Activated naive CD8-positive, alpha-beta T cell treated with anti-CD3 and anti-CD28 coated beads, Interleukin-2, amount 10 ng/mL, durations not matched to agents 7 days and 5 days (primary cell): ENCODE data around the gene STK40. TPM values are rescaled to one million over a fixed set of nuclear protein-coding genes. Genes with fewer than 3 reads are reported as not detected.
A peak's percentile ranks its signal among the peaks of the same experiment; 100 is the strongest.

Experiments used
- ATAC-seq: fragments of 150-1000 bp; cut with Tn5 transposase; one replicate; pipeline ENCODE4 v1.10.0; 2021; ENCODE audit warnings: low read depth, moderate library complexity
- POLR2A ChIA-PET: fragments of 350-600 bp; sonication (Branson Sonifier 250); formaldehyde crosslinking; loops from one replicate; lab custom pipeline; 2021; ENCODE audit warnings: antibody characterized with exemption; lab: Charles Lee
- DNase-seq: peaks from one replicate; pipeline ENCODE4 v3.0.0; 2021
- H3K27ac Mint-ChIP-seq: one replicate; pipeline ENCODE4 v1.8.0; 2022; ENCODE audit warnings: mild to moderate bottlenecking, mixed read lengths
- H3K27me3 Mint-ChIP-seq: one replicate; pipeline ENCODE4 v1.8.0; 2022; ENCODE audit warnings: mild to moderate bottlenecking, moderate library complexity, mixed read lengths
- H3K36me3 Mint-ChIP-seq: one replicate; pipeline ENCODE4 v1.8.0; 2021; ENCODE audit warnings: mild to moderate bottlenecking, mixed read lengths
- H3K4me1 Mint-ChIP-seq: one replicate; pipeline ENCODE4 v1.8.0; 2021; ENCODE audit warnings: mixed read lengths
- H3K4me3 Mint-ChIP-seq: one replicate; pipeline ENCODE4 v1.8.0; 2022; ENCODE audit warnings: mild to moderate bottlenecking, moderate library complexity, mixed read lengths
- H3K9me3 Mint-ChIP-seq: one replicate; pipeline ENCODE4 v1.8.0; 2021; ENCODE audit warnings: mixed read lengths
- total RNA-seq, 2 experiments: library from RNA; stranded (reverse); gene quantifications; one replicate each; pipeline ENCODE4 v1.2.3, GENCODE V29; 2021

Gene STK40
- total RNA-seq, 2 experiments from 2014 or later, result 59.5 to 64.7 TPM

- Mint-ChIP-seq H3K27me3 (no peaks in the 10 kb centered on the region), H3K4me3 (no peak overlapping the region), H3K36me3 (peaks cover 16% of the 10 kb centered on the region), H3K4me1 (peaks cover 22% of the 10 kb centered on the region), H3K9me3 (no peaks in the 10 kb centered on the region), H3K27ac (no peak overlapping the region)
- ATAC-seq (no peak), DNase-seq (no peak)
- POLR2A ChIA-PET, result interaction anchor here (1.0 kb wide), 1 partner anchor 9 kb away, joined by 3 read pairs; no protein-coding TSS in a partner anchor
Observed at GRCh38 chr1:36393686-36394085, 8.0 kb upstream of the STK40 start.

GRCh38 chr1:36392836-36393235 is 7.1 kb upstream of the STK40 start:
- Mint-ChIP-seq H3K27ac (no peak overlapping the region), H3K4me1 (peaks cover 18% of the 10 kb centered on the region), H3K27me3 (no peaks in the 10 kb centered on the region), H3K9me3 (no peaks in the 10 kb centered on the region), H3K36me3 (peaks cover 16% of the 10 kb centered on the region), H3K4me3 (no peak overlapping the region)
- DNase-seq, result no peak
- ATAC-seq, result no peak
- POLR2A ChIA-PET, result no interaction called here

GRCh38 chr1:36391271-36391670 is 5.5 kb upstream of the STK40 start:
- ATAC-seq (no peak), DNase-seq (no peak)
- H3K9me3 Mint-ChIP-seq, result no peaks in the 10 kb centered on the region
- peaks cover 16% of the 10 kb centered on the region for H3K36me3 Mint-ChIP-seq
- POLR2A ChIA-PET, result interaction anchor here (0.5 kb wide), 1 partner anchor 60 kb away, joined by 5 read pairs; no protein-coding TSS in a partner anchor
- H3K4me1 Mint-ChIP-seq, result peaks cover 23% of the 10 kb centered on the region
- H3K27me3 Mint-ChIP-seq, result no peaks in the 10 kb centered on the region
- H3K27ac Mint-ChIP-seq, result peak overlapping the region; percentile 75
- H3K4me3 Mint-ChIP-seq, result no peak overlapping the region

- Mint-ChIP-seq H3K4me3 (no peak overlapping the region), H3K4me1 (peaks cover 24% of the 10 kb centered on the region), H3K36me3 (peaks cover 14% of the 10 kb centered on the region), H3K9me3 (no peaks in the 10 kb centered on the region), H3K27ac (peak overlapping the region; percentile 27), H3K27me3 (no peaks in the 10 kb centered on the region)
- DNase-seq (no peak), ATAC-seq (no peak)
- POLR2A ChIA-PET, result no interaction called here
Observed at GRCh38 chr1:36390411-36390810, 4.7 kb upstream of the STK40 start.

- peaks cover 24% of the 10 kb centered on the region for H3K4me1 Mint-ChIP-seq
Observed at GRCh38 chr1:36389999-36390398, 4.3 kb upstream of the STK40 start.

GRCh38 chr1:36389261-36389660 is 3.5 kb upstream of the STK40 start:
- POLR2A ChIA-PET, result interaction anchor here (0.8 kb wide), 1 partner anchor 9 kb away, joined by 3 read pairs; the partner anchor contains the start of gene LSM10
- Mint-ChIP-seq H3K27ac (no peak overlapping the region), H3K9me3 (no peaks in the 10 kb centered on the region), H3K27me3 (no peaks in the 10 kb centered on the region), H3K36me3 (peaks cover 16% of the 10 kb centered on the region), H3K4me1 (peaks cover 29% of the 10 kb centered on the region), H3K4me3 (no peak overlapping the region)
- DNase-seq (no peak), ATAC-seq (no peak)

More at GRCh38 chr1:36389999-36390398, 4.3 kb upstream of the STK40 start:
- no peak for DNase-seq
- H3K4me3 Mint-ChIP-seq, result no peak overlapping the region
- H3K27me3 Mint-ChIP-seq, result no peaks in the 10 kb centered on the region
- H3K36me3 Mint-ChIP-seq, result peaks cover 14% of the 10 kb centered on the region
- POLR2A ChIA-PET, result no interaction called here
- no peak for ATAC-seq
- H3K9me3 Mint-ChIP-seq, result no peaks in the 10 kb centered on the region
- peak overlapping the region; percentile 27 for H3K27ac Mint-ChIP-seq

GRCh38 chr1:36387141-36387949 is 1.6 kb upstream of the STK40 start:
- Mint-ChIP-seq H3K27ac (peak overlapping the region; percentile 96), H3K4me1 (peaks cover 35% of the 10 kb centered on the region), H3K9me3 (no peaks in the 10 kb centered on the region), H3K4me3 (peak overlapping the region; percentile 89), H3K27me3 (no peaks in the 10 kb centered on the region), H3K36me3 (peaks cover 14% of the 10 kb centered on the region)
- POLR2A ChIA-PET, result interaction anchor here (0.8 to 6.6 kb wide), 17 partner anchors 10 to 238 kb away, joined by 3 to 105 read pairs (median 8); partner anchors contain the start of genes EVA1B, LSM10, MRPS15 and OSCP1
- no peak for ATAC-seq
- DNase-seq, result no peak

- ATAC-seq, result peak; percentile 71
- peak overlapping the region; percentile 96 for H3K27ac Mint-ChIP-seq
- no peaks in the 10 kb centered on the region for H3K27me3 Mint-ChIP-seq
- peak overlapping the region; percentile 89 for H3K4me3 Mint-ChIP-seq
- peaks cover 14% of the 10 kb centered on the region for H3K36me3 Mint-ChIP-seq
- POLR2A ChIA-PET, result interaction anchor here (0.8 to 6.6 kb wide), 22 partner anchors 9 to 617 kb away, joined by 3 to 105 read pairs (median 8); partner anchors contain the start of genes CLSPN, EVA1B, LSM10 and MAP7D1
- DNase-seq, result peak; percentile 77
- no peaks in the 10 kb centered on the region for H3K9me3 Mint-ChIP-seq
- peaks cover 36% of the 10 kb centered on the region for H3K4me1 Mint-ChIP-seq
Observed at GRCh38 chr1:36386265-36387140, 779 bp upstream of the STK40 start.

- H3K27me3 Mint-ChIP-seq, result no peaks in the 10 kb centered on the region
Observed at GRCh38 chr1:36384542-36385409, 948 bp downstream of the STK40 start.

GRCh38 chr1:36383240-36383639 is 2.5 kb downstream of the STK40 start:
- no peaks in the 10 kb centered on the region for H3K27me3 Mint-ChIP-seq
- ATAC-seq (no peak), DNase-seq (no peak)
- H3K9me3 Mint-ChIP-seq, result no peaks in the 10 kb centered on the region
- H3K4me1 Mint-ChIP-seq, result peaks cover 40% of the 10 kb centered on the region
- POLR2A ChIA-PET, result interaction anchor here (2.5 to 6.6 kb wide), 2 partner anchors 15 to 17 kb away, joined by 17 to 105 read pairs; partner anchors contain the start of gene LSM10
- no peak overlapping the region for H3K4me3 Mint-ChIP-seq
- H3K27ac Mint-ChIP-seq, result peak overlapping the region; percentile 44
- H3K36me3 Mint-ChIP-seq, result peaks cover 9% of the 10 kb centered on the region

More at GRCh38 chr1:36384542-36385409, 948 bp downstream of the STK40 start:
- Mint-ChIP-seq H3K36me3 (peaks cover 10% of the 10 kb centered on the region), H3K4me1 (peaks cover 32% of the 10 kb centered on the region), H3K9me3 (no peaks in the 10 kb centered on the region), H3K27ac (peak overlapping the region; percentile 96), H3K4me3 (peak overlapping the region; percentile 89)
- ATAC-seq (no peak), DNase-seq (peak; percentile 58)
- POLR2A ChIA-PET, result interaction anchor here (0.8 to 6.6 kb wide), 18 partner anchors 8 to 235 kb away, joined by 3 to 105 read pairs (median 4); partner anchors contain the start of genes LSM10, MAP7D1, OSCP1 and SH3D21

- no peaks in the 10 kb centered on the region for H3K27me3 Mint-ChIP-seq
- ATAC-seq, result no peak
- no peaks in the 10 kb centered on the region for H3K9me3 Mint-ChIP-seq
- H3K4me3 Mint-ChIP-seq, result no peak overlapping the region
- H3K36me3 Mint-ChIP-seq, result peaks cover 9% of the 10 kb centered on the region
- H3K27ac Mint-ChIP-seq, result no peak overlapping the region
- peaks cover 45% of the 10 kb centered on the region for H3K4me1 Mint-ChIP-seq
- POLR2A ChIA-PET, result interaction anchor here (1.5 to 6.6 kb wide), 2 partner anchors 14 to 16 kb away, joined by 4 to 105 read pairs; partner anchors contain the start of gene LSM10
- DNase-seq, result no peak
Observed at GRCh38 chr1:36382669-36383068, 3.1 kb downstream of the STK40 start.

GRCh38 chr1:36382231-36382630 is 3.5 kb downstream of the STK40 start:
- Mint-ChIP-seq H3K27ac (no peak overlapping the region), H3K9me3 (no peaks in the 10 kb centered on the region)
- DNase-seq, result no peak

More at GRCh38 chr1:36382231-36382630, 3.5 kb downstream of the STK40 start:
- Mint-ChIP-seq H3K4me3 (no peak overlapping the region), H3K36me3 (peaks cover 8% of the 10 kb centered on the region), H3K4me1 (peaks cover 43% of the 10 kb centered on the region), H3K27me3 (no peaks in the 10 kb centered on the region)
- ATAC-seq, result no peak
- POLR2A ChIA-PET, result interaction anchor here (1.5 to 6.6 kb wide), 2 partner anchors 14 to 16 kb away, joined by 4 to 105 read pairs; partner anchors contain the start of gene LSM10
